ENCODE data around the gene WFDC2.

WFDC2 gene

DNA sequence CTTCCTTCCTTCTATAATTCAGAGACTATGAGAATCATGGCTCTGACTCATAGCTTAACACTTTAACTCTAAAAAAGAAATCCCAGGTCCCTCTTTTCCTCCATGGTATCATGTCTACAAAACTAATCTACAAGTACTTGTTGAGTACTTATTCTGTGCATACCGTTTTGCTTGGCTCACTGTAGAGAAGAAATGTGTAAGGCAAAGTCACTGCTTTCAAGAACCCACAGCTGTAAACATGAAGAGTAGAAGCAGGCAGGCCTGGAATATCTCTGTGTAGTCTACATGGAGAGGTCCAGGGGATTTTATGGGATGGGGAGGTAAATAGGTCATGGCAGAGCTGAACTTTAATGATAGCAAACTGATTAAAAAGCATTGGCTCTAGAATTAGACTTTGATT lies 32.0 kb downstream of the WFDC2 start:
- no peak for DNase-seq

DNA sequence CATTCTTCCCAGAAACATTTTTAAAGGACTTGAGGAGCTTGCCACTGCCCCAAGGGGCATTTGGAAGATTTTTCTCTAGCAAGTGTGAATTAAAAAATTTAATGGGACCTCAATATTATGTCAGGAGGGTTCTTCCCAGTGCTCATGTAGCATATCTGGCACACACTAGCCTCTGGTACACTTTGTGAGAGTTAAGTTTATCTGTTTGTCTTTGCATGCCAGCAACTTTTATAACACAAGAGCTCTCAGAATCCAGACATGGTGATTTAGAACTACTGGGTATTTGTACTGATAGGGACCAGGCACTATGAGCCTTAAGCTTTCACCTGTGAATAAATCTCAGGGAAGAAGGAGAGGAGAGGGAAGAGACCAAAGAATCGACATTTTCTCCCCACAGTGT lies 33.0 kb downstream of the WFDC2 start:
- DNase-seq, result no peak

DNA sequence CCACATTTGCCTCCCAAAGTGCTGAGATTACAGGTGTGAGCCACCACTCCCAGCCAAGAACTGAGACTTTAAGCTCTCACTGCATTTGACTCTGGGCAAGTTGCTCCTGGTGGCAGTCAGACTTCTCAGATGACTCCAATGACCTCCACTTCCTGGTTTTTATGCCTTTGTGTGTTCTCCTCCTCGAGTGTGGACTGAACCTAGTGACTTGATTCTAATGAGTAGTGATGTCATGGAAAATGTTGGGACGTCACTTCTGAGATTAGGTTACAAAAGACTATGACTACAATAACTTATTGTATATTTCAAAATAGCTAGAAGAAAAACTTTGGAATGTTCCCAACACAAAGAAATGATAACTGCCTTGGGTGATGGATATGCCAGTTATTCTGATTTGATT lies 33.9 kb downstream of the WFDC2 start:
- no peak for DNase-seq

DNA sequence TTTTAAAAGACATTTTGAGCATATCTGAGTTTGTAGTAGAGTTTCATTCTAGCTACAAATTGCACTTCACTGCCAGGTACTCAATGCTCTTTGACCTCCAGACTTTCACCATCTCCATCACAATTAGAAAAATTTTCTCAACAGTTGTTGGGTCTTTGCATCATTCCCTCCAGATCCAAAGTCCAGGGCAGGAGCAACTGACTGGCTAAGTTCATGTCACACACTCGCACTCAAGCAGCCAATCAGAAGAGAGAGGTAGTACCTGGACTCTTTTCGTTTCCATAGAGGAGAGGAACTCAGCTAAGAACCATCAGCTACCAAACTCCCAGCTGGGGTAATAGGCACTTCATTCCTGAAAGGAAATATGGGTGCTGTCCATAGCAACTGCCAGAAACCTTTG lies 36.8 kb downstream of the WFDC2 start:
- no peak for DNase-seq

DNA sequence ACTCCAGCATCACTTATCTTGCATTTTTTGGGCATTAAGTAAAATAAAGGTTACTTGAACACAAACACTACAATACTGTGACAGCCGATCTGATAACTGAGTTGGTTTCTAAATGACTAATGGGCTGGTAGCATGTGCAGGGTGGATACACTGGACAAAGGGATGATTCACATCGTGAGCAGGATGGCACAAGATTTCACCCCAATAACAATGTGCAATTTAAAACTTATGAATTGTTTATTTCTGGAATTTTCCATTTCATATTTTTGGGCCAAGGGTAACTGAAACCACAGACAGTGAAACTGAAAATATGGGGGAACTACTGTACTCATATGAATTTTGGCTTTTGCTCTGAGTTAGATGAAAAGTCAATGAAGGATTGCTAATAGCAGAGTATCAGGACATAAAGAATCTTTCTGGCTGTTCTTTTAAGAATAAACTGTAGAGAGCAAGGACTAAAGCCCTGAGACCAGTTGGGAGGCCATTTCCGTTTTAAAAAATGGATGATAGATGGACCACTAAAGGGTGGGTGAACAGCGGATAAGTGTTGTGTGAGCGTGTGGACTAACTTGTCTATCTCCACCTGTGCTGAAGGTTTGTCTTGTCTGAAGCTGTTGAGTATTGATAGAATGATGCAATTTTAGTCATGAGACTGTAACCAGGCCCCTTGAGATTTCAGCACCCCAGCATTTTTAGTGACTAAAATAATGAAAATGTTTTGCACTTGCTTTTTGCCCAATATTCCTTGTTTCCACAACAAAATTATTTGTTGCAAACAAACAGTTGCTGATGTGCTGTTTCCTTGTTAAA lies 37.7 kb downstream of the WFDC2 start:
- no peak for DNase-seq

DNA sequence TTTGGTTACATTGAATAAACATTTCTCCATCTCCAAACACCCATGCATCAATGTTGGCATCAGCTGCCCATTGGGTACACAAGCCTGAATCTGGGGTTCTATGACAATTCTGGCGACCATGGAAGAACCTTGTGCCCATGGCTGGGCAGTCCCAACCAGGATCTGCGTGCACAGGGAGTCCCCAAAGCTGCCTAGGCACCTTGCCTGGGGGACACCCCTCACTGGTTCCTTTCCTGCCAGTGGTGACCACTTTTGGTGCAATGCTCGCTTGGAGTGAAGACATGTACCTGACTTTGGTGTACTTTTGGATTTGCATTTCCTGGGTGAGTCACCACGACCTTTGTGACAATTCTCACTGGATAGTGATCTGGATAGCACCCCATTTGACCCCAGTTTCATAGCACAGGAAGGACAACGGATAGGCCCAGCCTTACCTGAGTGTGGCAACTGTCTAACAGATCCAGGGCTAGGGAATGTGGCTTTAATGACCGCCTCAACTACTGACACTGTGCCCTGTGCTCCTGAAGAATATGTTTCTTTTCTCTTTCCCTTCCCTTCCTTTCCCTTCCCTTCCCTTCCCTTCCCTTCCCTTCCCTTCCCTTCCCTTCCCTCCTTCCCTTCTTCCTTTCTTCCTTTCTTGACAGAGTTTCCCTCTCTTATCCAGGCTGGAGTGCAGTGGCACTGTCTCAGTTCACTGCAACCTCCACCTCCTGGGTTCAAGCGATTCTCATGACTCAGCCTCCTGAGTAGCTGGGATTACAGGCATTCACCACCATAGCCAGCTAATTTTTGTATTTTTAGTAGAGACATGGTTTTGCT lies 38.7 kb downstream of the WFDC2 start:
- DNase-seq, result no peak

DNA sequence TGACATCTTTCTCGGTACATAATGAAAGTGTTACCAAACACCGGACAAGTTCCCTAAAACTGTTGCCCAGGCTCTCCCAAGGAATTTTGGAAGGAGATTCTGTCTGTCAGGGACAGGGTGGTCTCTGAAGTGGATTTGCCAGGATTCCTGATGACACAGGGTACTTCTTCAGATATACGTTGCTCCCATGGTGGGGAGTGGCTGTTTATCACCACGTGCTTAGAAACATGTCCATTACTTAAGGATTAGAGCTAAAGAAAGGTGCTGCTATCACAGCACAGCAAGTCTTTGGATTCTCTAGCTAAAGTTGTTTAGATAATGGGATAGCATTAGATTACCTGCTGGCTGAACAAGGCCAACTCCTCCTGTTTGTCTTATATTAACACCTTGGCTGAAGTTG lies 39.5 kb downstream of the WFDC2 start:
- no peak for DNase-seq

DNA sequence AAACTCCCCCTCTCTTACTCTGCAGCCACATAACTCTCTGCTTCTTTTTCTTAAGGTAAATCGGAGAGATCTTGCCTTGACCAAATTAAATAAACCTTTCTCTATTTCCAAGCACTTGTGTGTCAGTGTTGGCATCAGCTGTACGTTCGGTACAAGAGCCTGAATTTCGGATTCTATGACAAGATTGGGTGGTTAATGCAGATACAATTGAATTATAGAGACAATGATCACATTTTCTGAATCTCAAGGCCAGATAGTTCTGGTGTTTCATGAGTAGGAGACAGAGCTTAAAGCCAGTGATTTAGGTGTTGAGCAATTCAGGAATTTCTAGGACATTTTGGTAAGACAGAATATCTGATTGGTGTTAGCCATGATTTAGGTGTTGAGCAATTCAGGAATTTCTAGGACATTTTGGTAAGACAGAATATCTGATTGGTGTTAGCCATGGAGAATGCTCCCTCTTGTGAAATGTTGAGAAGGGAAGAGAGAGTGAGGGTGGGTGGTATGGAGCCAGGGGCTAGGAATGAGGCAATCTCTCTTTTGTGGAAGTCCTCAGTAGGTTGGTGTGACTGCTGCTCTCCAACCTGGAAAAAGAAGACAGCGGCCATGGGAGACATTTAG lies 40.8 kb downstream of the WFDC2 start:
- DNase-seq, result no peak

DNA sequence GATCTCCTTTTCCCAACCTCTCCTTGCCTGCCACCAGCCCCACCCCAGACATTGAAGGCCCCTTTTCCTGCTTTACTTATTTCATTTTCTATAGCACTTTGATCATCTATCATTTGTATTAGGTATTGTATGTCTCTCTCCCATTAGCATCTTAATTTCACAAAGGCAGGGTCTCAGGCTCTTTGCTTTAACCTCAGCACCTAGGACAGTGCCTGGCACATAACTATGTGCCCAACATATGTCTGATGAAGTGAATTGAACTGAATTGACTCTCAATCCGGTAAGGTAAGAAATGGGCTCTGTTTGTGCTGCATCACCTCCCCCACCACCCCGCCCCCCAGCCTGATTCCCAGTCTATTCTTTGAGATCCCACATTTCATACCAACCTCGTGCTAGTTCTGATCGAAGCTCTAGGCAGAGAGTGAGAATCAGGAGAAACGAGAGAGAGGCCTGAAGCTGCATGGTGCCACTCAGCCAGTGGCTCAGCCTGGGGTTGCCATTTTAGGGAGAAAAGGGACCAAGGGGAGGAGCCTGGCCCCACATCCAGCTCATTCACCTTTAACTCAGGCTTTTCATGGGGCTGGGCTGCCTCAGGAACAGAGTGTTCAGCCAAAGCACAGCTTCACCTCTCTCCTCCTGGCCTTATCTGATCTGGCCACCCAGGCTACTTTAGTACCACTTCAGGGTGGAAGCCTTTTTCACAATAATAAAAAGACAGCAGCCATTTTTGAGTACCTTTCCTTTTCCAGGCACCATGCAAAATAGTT lies 45.8 kb downstream of the WFDC2 start, which contains the start of gene SPINT3:
Gene SPINT3, minus strand, starts transcription at position 476 of the 767 bp plus-strand sequence. Its CDS starts 14 bp downstream, at position 462.
- no peak for DNase-seq

DNA sequence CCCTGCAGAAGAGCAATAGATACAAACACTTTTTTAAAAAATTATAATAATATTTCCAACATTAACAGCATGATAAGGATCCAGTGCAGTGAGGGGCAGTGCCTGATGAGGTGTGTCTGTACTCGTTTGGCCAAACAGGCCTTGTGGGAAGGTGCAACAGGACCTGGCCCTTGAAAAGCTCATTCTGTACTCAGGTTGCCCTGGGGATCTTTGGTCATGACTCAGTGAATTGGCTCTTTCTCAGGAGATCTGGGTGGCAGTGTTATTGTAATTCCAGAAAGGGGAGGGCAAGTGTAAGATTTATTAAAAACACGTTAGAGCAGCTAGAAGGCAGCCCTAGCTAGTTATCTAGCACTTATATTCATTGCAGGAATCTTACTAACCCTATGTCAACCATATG lies 48.7 kb downstream of the WFDC2 start:
- DNase-seq, result no peak

DNA sequence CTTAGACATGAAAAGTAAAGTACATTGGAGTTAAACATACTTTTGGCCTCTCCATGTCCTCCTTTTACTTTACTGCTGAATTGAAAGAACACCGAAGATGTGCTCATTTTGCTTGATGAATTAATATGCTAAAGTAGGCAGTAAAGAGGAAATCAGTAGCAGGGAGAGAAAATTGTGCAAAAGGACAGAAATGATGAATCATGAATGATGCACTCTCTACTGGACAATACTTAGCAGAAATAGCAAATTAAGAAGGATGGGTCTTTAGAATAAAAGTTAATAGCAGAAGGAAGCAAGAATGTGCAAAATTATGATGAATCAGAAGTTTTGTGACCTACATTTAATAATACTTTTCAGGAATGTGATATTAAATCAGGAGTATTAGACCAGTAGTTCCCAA lies 54.3 kb downstream of the WFDC2 start:
- no peak for DNase-seq

DNA sequence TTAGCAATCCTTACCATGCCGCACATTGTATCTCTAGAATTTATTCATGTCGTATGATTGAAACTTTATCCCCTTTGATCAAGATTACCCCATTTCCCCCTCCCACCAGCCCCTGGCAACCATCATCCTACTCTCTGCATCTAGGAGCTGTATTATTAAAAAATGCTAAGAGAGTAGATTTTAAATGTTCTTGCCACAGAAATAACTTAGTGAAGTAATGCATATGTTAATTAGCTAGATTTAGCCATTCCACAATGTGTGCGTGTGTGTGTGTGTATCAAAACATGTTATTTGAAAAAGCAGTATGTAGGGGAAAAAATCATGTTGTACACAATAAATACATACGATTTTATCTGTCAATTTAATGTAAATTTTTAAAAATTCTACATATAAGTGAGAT lies 57.7 kb downstream of the WFDC2 start:
- DNase-seq, result no peak
